Epithelial cell of proximal tubule (primary cell): ENCODE data around the gene CPXM1. TPM values are rescaled to one million over a fixed set of nuclear protein-coding genes. Genes with fewer than 3 reads are reported as not detected.

ENCODE experiments used
- DNase-seq: peaks from one replicate; pipeline ENCODE4 v3.0.0-alpha.2; 2011; ENCODE audit warnings: low read depth
- H3K4me3 ChIP-seq: 2 replicates; pipeline ENCODE4 v1.5.1; 2011; ENCODE audit warnings: low read depth, mild to moderate bottlenecking, low read length
- CTCF ChIP-seq: conservative IDR thresholded peaks from 2 replicates; pipeline ENCODE4 v1.5.1; 2012; ENCODE audit warnings: low read depth, mild to moderate bottlenecking, low read length
- total RNA-seq: library from RNA; depleted of rRNA; stranded (reverse); fragments of >200 nt; gene quantifications from 2 replicates; pipeline ENCODE4 v1.2.3, GENCODE V29; 2015

CPXM1 gene
- total RNA-seq: 38.1 and 39.6 TPM in 2 replicates

GRCh38 chr20:2800521-2801285 lies at the start of gene CPXM1:
CPXM1 (minus strand) TSS chr20:2800627; CDS start chr20:2800572, 55 bp downstream.
- no peak for TF ChIP-seq CTCF
- H3K4me3 ChIP-seq: peak within 1 kb of the TSS; percentile 31
- DNase-seq: no peak

GRCh38 chr20:2849529-2849928 lies 49.1 kb upstream of the CPXM1 start:
- no peak for DNase-seq
- TF ChIP-seq CTCF: no peak
- H3K4me3 ChIP-seq: no peak overlapping the region

- no peak for TF ChIP-seq CTCF
- DNase-seq: no peak
- no peak overlapping the region for H3K4me3 ChIP-seq
Observed at GRCh38 chr20:2847802-2848201, 47.4 kb upstream of the CPXM1 start.

DNA sequence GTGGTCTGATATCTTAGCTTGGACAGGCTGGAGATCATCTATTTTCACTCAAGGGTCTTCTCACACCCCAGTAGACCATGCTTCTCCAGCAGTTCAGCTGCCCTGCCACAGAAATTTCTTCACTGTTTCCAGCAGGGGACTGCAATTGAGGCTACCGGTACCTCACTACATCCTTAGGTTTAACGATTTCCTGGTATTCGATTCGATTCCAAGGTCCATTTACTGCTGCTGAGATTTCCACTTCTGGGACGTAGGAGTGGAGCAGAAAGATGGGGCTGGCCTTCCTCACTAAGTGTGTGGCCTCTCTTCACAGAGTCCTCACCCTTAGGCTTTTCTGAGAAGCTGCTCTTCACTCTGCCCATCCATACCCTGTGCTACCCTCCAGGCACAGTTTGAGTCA lies 46.3 kb upstream of the CPXM1 start:
- TF ChIP-seq CTCF: no peak

GRCh38 chr20:2845607-2846006 lies 45.2 kb upstream of the CPXM1 start:
- no peak overlapping the region for H3K4me3 ChIP-seq
- TF ChIP-seq CTCF: no peak
- DNase-seq: no peak

More for the DNA sequence above, 46.3 kb upstream of the CPXM1 start:
- DNase-seq: no peak
- H3K4me3 ChIP-seq: no peak overlapping the region

- no peak for DNase-seq
- peak overlapping the region; percentile 98 for H3K4me3 ChIP-seq
Observed at GRCh38 chr20:2840967-2841531, 40.6 kb upstream of the CPXM1 start.

More at GRCh38 chr20:2840967-2841531, 40.6 kb upstream of the CPXM1 start:
- TF ChIP-seq CTCF: no peak
